Eye (tissue), 1 donor: Measurements from ENCODE around the gene KREMEN1.
"Not testable (repeated sequence)": the region's sequence is repeated elsewhere in the genome, so short reads cannot be mapped to it uniquely, and the experiment has no call there.

Experiments used
- DNase-seq: peaks from one replicate; pipeline ENCODE4 v3.0.0-alpha.2; 2015

The KREMEN1 gene

GRCh38 chr22:29072979-29073617 lies at the start of gene KREMEN1:
Gene KREMEN1 (plus strand): TSS chr22:29073035. CDS start chr22:29073131, 96 bp downstream.
- peak; percentile 68 for DNase-seq

- no peak for DNase-seq
Observed at GRCh38 chr22:29023172-29023796, 49.6 kb upstream of the KREMEN1 start.

- no peak for DNase-seq
Observed at GRCh38 chr22:29026579-29026978, 46.3 kb upstream of the KREMEN1 start.

GRCh38 chr22:29028468-29028867 lies 44.4 kb upstream of the KREMEN1 start:
- DNase-seq, result no peak

GRCh38 chr22:29029202-29030000 lies 43.4 kb upstream of the KREMEN1 start:
- DNase-seq, result no peak

- DNase-seq, result peak; percentile 66
Observed at GRCh38 chr22:29030016-29030617, 42.7 kb upstream of the KREMEN1 start.

GRCh38 chr22:29030618-29031226 lies 42.1 kb upstream of the KREMEN1 start:
- DNase-seq, result peak; percentile 88

- DNase-seq, result peak; percentile 86
Observed at GRCh38 chr22:29031227-29032011, 41.4 kb upstream of the KREMEN1 start.

- DNase-seq, result no peak
Observed at GRCh38 chr22:29032014-29032475, 40.8 kb upstream of the KREMEN1 start.

GRCh38 chr22:29032584-29032983 lies 40.3 kb upstream of the KREMEN1 start:
- DNase-seq, result no peak

- DNase-seq, result no peak
Observed at GRCh38 chr22:29037340-29037932, 35.4 kb upstream of the KREMEN1 start.

GRCh38 chr22:29039148-29039547 lies 33.7 kb upstream of the KREMEN1 start:
- DNase-seq, result no peak

GRCh38 chr22:29039684-29040083 lies 33.2 kb upstream of the KREMEN1 start:
- not testable (repeated sequence) for DNase-seq

- peak; percentile 93 for DNase-seq
Observed at GRCh38 chr22:29040385-29041275, 32.2 kb upstream of the KREMEN1 start.

GRCh38 chr22:29041408-29041807 lies 31.4 kb upstream of the KREMEN1 start:
- DNase-seq, result no peak

- DNase-seq, result no peak
Observed at GRCh38 chr22:29043906-29044575, 28.8 kb upstream of the KREMEN1 start.

- DNase-seq, result no peak
Observed at GRCh38 chr22:29044657-29045176, 28.1 kb upstream of the KREMEN1 start.

GRCh38 chr22:29048822-29049654 lies 23.8 kb upstream of the KREMEN1 start:
- DNase-seq, result no peak
